ENCODE measurements around the gene SBNO2. TPM values are rescaled to one million over a fixed set of nuclear protein-coding genes. Genes with fewer than 3 reads are reported as not detected.

SBNO2 gene
- total RNA-seq, 1 experiment from 2014 or later, result 18.8 TPM

- DNase-seq (ENCODE audit: low read depth, low spot score), result no peak
- in situ Hi-C loops (cut with HindIII; ENCODE audit: low pct_unique_long_range_greater_than_20kb, low sequenced_read_pairs), result no loop called here
These were observed 67.9 kb downstream of the SBNO2 start for GRCh38 chr19:1105873-1106840.

- no peak for DNase-seq (ENCODE audit: low read depth, low spot score)
- in situ Hi-C loops (cut with HindIII; ENCODE audit: low pct_unique_long_range_greater_than_20kb, low sequenced_read_pairs), result no loop called here
These were observed 68.8 kb downstream of the SBNO2 start for GRCh38 chr19:1105008-1105872.

GRCh38 chr19:1104311-1105007 lies 69.6 kb downstream of the SBNO2 start:
- in situ Hi-C loops (cut with HindIII; ENCODE audit: low pct_unique_long_range_greater_than_20kb, low sequenced_read_pairs), result no loop called here
- peak; percentile 50 for DNase-seq (ENCODE audit: low read depth, low spot score)

GRCh38 chr19:1103708-1104310 lies 70.3 kb downstream of the SBNO2 start, which contains the start of gene GPX4:
TSS of gene GPX4 (plus strand) at chr19:1103994. CDS start at chr19:1104044, 50 bp downstream.
- peak; percentile 98 for DNase-seq (ENCODE audit: low read depth, low spot score)
- in situ Hi-C loops (cut with HindIII; ENCODE audit: low pct_unique_long_range_greater_than_20kb, low sequenced_read_pairs), result no loop called here

- DNase-seq (ENCODE audit: low read depth, low spot score), result no peak
- in situ Hi-C loops (cut with HindIII; ENCODE audit: low pct_unique_long_range_greater_than_20kb, low sequenced_read_pairs), result no loop called here
These were observed 70.8 kb downstream of the SBNO2 start for GRCh38 chr19:1103132-1103707.

- in situ Hi-C loops (cut with HindIII; ENCODE audit: low pct_unique_long_range_greater_than_20kb, low sequenced_read_pairs), result no loop called here
- no peak for DNase-seq (ENCODE audit: low read depth, low spot score)
These were observed 71.5 kb downstream of the SBNO2 start for GRCh38 chr19:1102407-1103131.

GRCh38 chr19:1101337-1101698 lies 72.8 kb downstream of the SBNO2 start:
- DNase-seq (ENCODE audit: low read depth, low spot score), result no peak
- in situ Hi-C loops (cut with HindIII; ENCODE audit: low pct_unique_long_range_greater_than_20kb, low sequenced_read_pairs), result no loop called here

- in situ Hi-C loops (cut with HindIII; ENCODE audit: low pct_unique_long_range_greater_than_20kb, low sequenced_read_pairs), result no loop called here
- DNase-seq (ENCODE audit: low read depth, low spot score), result no peak
These were observed 75.7 kb downstream of the SBNO2 start for GRCh38 chr19:1098177-1099051.

- in situ Hi-C loops (cut with HindIII; ENCODE audit: low pct_unique_long_range_greater_than_20kb, low sequenced_read_pairs), result no loop called here
These were observed 76.3 kb downstream of the SBNO2 start for GRCh38 chr19:1097810-1098176.

GRCh38 chr19:1094978-1095701 lies 78.9 kb downstream of the SBNO2 start, which contains the start of gene POLR2E:
TSS of gene POLR2E (minus strand) at chr19:1095375. CDS start at chr19:1095315, 60 bp downstream.
- peak; percentile 96 for DNase-seq (ENCODE audit: low read depth, low spot score)
- in situ Hi-C loops (cut with HindIII; ENCODE audit: low pct_unique_long_range_greater_than_20kb, low sequenced_read_pairs), result no loop called here

More at GRCh38 chr19:1097810-1098176, 76.3 kb downstream of the SBNO2 start:
- DNase-seq (ENCODE audit: low read depth, low spot score), result no peak

- DNase-seq (ENCODE audit: low read depth, low spot score), result no peak
- in situ Hi-C loops (cut with HindIII; ENCODE audit: low pct_unique_long_range_greater_than_20kb, low sequenced_read_pairs), result no loop called here
These were observed 79.5 kb downstream of the SBNO2 start for GRCh38 chr19:1094655-1094977.

- no peak for DNase-seq (ENCODE audit: low read depth, low spot score)
- in situ Hi-C loops (cut with HindIII; ENCODE audit: low pct_unique_long_range_greater_than_20kb, low sequenced_read_pairs), result no loop called here
These were observed 80.1 kb downstream of the SBNO2 start for GRCh38 chr19:1093811-1094553.

GRCh38 chr19:1093330-1093729 lies 80.7 kb downstream of the SBNO2 start:
- in situ Hi-C loops (cut with HindIII; ENCODE audit: low pct_unique_long_range_greater_than_20kb, low sequenced_read_pairs), result no loop called here
- no peak for DNase-seq (ENCODE audit: low read depth, low spot score)

GRCh38 chr19:1091544-1092175 lies 82.4 kb downstream of the SBNO2 start:
- in situ Hi-C loops (cut with HindIII; ENCODE audit: low pct_unique_long_range_greater_than_20kb, low sequenced_read_pairs), result no loop called here
- DNase-seq (ENCODE audit: low read depth, low spot score), result no peak
